HepG2 (cell line): Measurements from ENCODE around the gene SKI.

Experiments
- ATM ChIP-seq: fragments of 450-650 bp; IDR thresholded peaks from 2 replicates; pipeline ENCODE4 v1.7.1; 2017; ENCODE audit warnings: mild to moderate bottlenecking, borderline replicate concordance
- CTCF ChIP-seq: sonication (generic); formaldehyde crosslinking; IDR thresholded peaks from 2 replicates; pipeline ENCODE4 v1.5.0; 2020; ENCODE audit warnings: mild to moderate bottlenecking, missing genetic modification reagents, moderate library complexity
- JUN ChIP-seq: sonication (generic); formaldehyde crosslinking; IDR thresholded peaks from 2 replicates; pipeline ENCODE4 v1.4.0; 2020; ENCODE audit warnings: mild to moderate bottlenecking, missing genetic modification reagents
- NFYC ChIP-seq: IDR thresholded peaks from 2 replicates; pipeline ENCODE4 v1.6.1; 2016; ENCODE audit warnings: missing genetic modification reagents, missing compliant biosample characterization
- PRMT3 ChIP-seq: sonication (generic); formaldehyde crosslinking; IDR thresholded peaks from 2 replicates; pipeline ENCODE4 v1.8.1; 2022; ENCODE audit warnings: low read depth, mild to moderate bottlenecking, moderate library complexity, missing genetic modification reagents, borderline replicate concordance
- RAD51 ChIP-seq: fragments of 450-650 bp; IDR thresholded peaks from 2 replicates; pipeline ENCODE4 v1.6.1; 2016; ENCODE audit warnings: borderline replicate concordance
- ZNF484 ChIP-seq: sonication (generic); formaldehyde crosslinking; IDR thresholded peaks from 2 replicates; pipeline ENCODE4 v1.5.1; 2020; ENCODE audit warnings: mild to moderate bottlenecking, low read depth, missing genetic modification reagents, borderline replicate concordance
- ZNF564 ChIP-seq: sonication (generic); formaldehyde crosslinking; IDR thresholded peaks from 2 replicates; pipeline ENCODE4 v1.8.1; 2023; ENCODE audit warnings: mild to moderate bottlenecking, missing genetic modification reagents
- ZNF720 ChIP-seq: sonication (generic); formaldehyde crosslinking; IDR thresholded peaks from 2 replicates; pipeline ENCODE4 v1.4.0; 2020; ENCODE audit warnings: missing genetic modification reagents

GRCh38 chr1:2337501-2337900, 109.4 kb downstream of the SKI start:
- no peak for TF ChIP-seq RAD51
- TF ChIP-seq ZNF564 (CRISPR knock-in tag) = no peak
- no peak for TF ChIP-seq NFYC (CRISPR knock-in tag)
- TF ChIP-seq ZNF484 (CRISPR knock-in tag) = no peak
- TF ChIP-seq ZNF720 (CRISPR knock-in tag) = no peak
- TF ChIP-seq PRMT3 (CRISPR knock-in tag) = no peak
- TF ChIP-seq JUN (CRISPR knock-in tag) = no peak
- TF ChIP-seq CTCF (CRISPR knock-in tag) = no peak
- TF ChIP-seq ATM = no peak
